Sigmoid colon (tissue), 7 donors: Measurements from ENCODE around the gene MMRN1. TPM values are rescaled to one million over a fixed set of nuclear protein-coding genes. Genes with fewer than 3 reads are reported as not detected.

Source experiments
- DNase-seq: peaks from one replicate; pipeline ENCODE4 v3.0.0-alpha.2; 2019
- H3K27ac ChIP-seq, 4 donors: fragments of 200-600 bp; sonication (generic); one replicate each; pipeline ENCODE4 v1.5.1; 2016 to 2019; ENCODE audit warnings: mild to moderate bottlenecking in 1 of 4
- H3K27me3 ChIP-seq, 3 donors: fragments of 200-600 bp; sonication (generic); one replicate each; pipeline ENCODE4 v1.5.1; 2019; ENCODE audit warnings: mild to moderate bottlenecking in 1 of 3
- H3K36me3 ChIP-seq, 4 donors: fragments of 200-600 bp; sonication (generic); one replicate each; pipeline ENCODE4 v1.5.1; 2016 to 2019
- H3K4me1 ChIP-seq, 4 donors: fragments of 200-600 bp; sonication (generic); one replicate each; pipeline ENCODE4 v1.5.1; 2017 to 2019
- H3K4me3 ChIP-seq, 4 donors: fragments of 200-600 bp; sonication (generic); one replicate each; pipeline ENCODE4 v1.5.1; 2017 to 2019; ENCODE audit warnings: mild to moderate bottlenecking in 2 of 4, moderate library complexity in 1 of 4
- H3K9me3 ChIP-seq, 4 donors: fragments of 200-600 bp in 3 of 4; sonication (generic) in 3 of 4; one replicate each; pipeline versions ENCODE4 v1.5.1 to v1.6.1; 2013 to 2019
- CTCF ChIP-seq, 4 experiments: fragments of 450-650 bp in 3 of 4; fragments of 200-600 bp in 1 of 4; IDR thresholded peaks; one replicate each; pipeline ENCODE4 v1.5.1; 2016 to 2019; ENCODE audit warnings: antibody characterized with exemption in 4 of 4, mild to moderate bottlenecking in 3 of 4, moderate library complexity in 2 of 4
- EP300 ChIP-seq, 4 donors: sonication (generic); formaldehyde crosslinking; IDR thresholded peaks; one replicate each; pipeline ENCODE4 v1.6.1; 2017; ENCODE audit warnings: antibody characterized with exemption in 4 of 4
- POLR2A ChIP-seq, 2 donors: fragments of 450-650 bp; IDR thresholded peaks; one replicate each; pipeline ENCODE4 v1.6.1; 2016; ENCODE audit warnings: antibody characterized with exemption in 2 of 2, mild to moderate bottlenecking in 2 of 2, moderate library complexity in 2 of 2
- POLR2AphosphoS5 ChIP-seq, 4 donors: sonication (generic); formaldehyde crosslinking; IDR thresholded peaks; one replicate each; pipeline ENCODE4 v1.6.1; 2017; ENCODE audit warnings: antibody characterized with exemption in 4 of 4
- WGBS, 2 donors: extraction: QIAGEN DNeasy Blood & Tissue Kit; methylation state at CpG; one replicate each; pipeline ENCODE4 v1.1.7; 2013; 5-methylcytosine and 5-hydroxymethylcytosine counted together
- intact Hi-C: fragments of 100-400 bp; cut with DNase I; formaldehyde crosslinking; loops from one replicate; pipeline ENCODE4 v1.15.1; 2023
- polyA plus RNA-seq, 3 donors: library from polyadenylated mRNA; stranded (reverse); fragments of 200-250 nt; gene quantifications; one replicate each; pipeline ENCODE4 v1.2.3, GENCODE V29; 2013
- total RNA-seq, 4 donors: library from RNA; depleted of rRNA; stranded (reverse); fragments of >200 nt; gene quantifications; one replicate each; pipeline ENCODE4 v1.1.0, GENCODE V29; 2016
- donor health status: healthy with polysubstance abuse.
- donor health status: Bipolar disorder and iron deficiency.
- donor health status: healthy.

The MMRN1 gene
- total and polyA plus RNA-seq, 7 donors, result 0.46 to 86.6 (median 28.1) TPM

- TF ChIP-seq POLR2A (IDR thresholded peaks at IDR 0.05), result no peak
- no peak for TF ChIP-seq EP300 (IDR thresholded peaks at IDR 0.05)
- TF ChIP-seq POLR2AphosphoS5 (IDR thresholded peaks at IDR 0.05), result no peak
- TF ChIP-seq CTCF (IDR thresholded peaks at IDR 0.05), result no peak
- WGBS, 2 donors, result 84 to 90% methylated on average over 5 of the region's 5 CpGs
- intact Hi-C loops, result no loop called here
Observed at GRCh38 chr4:89922848-89923416, 28.3 kb downstream of the MMRN1 start.

GRCh38 chr4:89928838-89929237, 34.2 kb downstream of the MMRN1 start:
- Histone ChIP-seq H3K4me1 (no peaks in the 10 kb centered on the region), H3K27me3 (no peaks in the 10 kb centered on the region), H3K4me3 (no peak overlapping the region), H3K36me3 (no peaks in the 10 kb centered on the region), H3K27ac (no peak overlapping the region), H3K9me3 (no peaks in the 10 kb centered on the region)
- intact Hi-C loops, result no loop called here
- no peak for TF ChIP-seq POLR2A (IDR thresholded peaks at IDR 0.05)
- TF ChIP-seq CTCF (IDR thresholded peaks at IDR 0.05), result no peak
- no peak for TF ChIP-seq EP300 (IDR thresholded peaks at IDR 0.05)
- no peak for TF ChIP-seq POLR2AphosphoS5 (IDR thresholded peaks at IDR 0.05)
- DNase-seq, result no peak
- WGBS, 2 donors, result 79 to 85% methylated on average over 4 of the region's 4 CpGs

More at GRCh38 chr4:89922848-89923416, 28.3 kb downstream of the MMRN1 start:
- no peaks in the 10 kb centered on the region for H3K27me3 ChIP-seq
- H3K9me3 ChIP-seq, result no peaks in the 10 kb centered on the region
- no peak for DNase-seq
- H3K4me1 ChIP-seq, result no peaks in the 10 kb centered on the region
- no peak overlapping the region for H3K4me3 ChIP-seq
- H3K27ac ChIP-seq, result no peak overlapping the region
- H3K36me3 ChIP-seq, result no peaks in the 10 kb centered on the region

GRCh38 chr4:89929425-89930159, 34.9 kb downstream of the MMRN1 start:
- Histone ChIP-seq H3K9me3 (no peaks in the 10 kb centered on the region), H3K4me3 (no peak overlapping the region), H3K27me3 (no peaks in the 10 kb centered on the region), H3K4me1 (no peaks in the 10 kb centered on the region), H3K27ac (no peak overlapping the region), H3K36me3 (no peaks in the 10 kb centered on the region)
- 53 to 80% methylated on average over 4 of the region's 4 CpGs for WGBS, 2 donors
- no peak for DNase-seq
- no peak for TF ChIP-seq EP300 (IDR thresholded peaks at IDR 0.05)
- TF ChIP-seq POLR2AphosphoS5 (IDR thresholded peaks at IDR 0.05), result no peak
- TF ChIP-seq POLR2A (IDR thresholded peaks at IDR 0.05), result no peak
- no peak for TF ChIP-seq CTCF (IDR thresholded peaks at IDR 0.05)
- intact Hi-C loops, result no loop called here

- Histone ChIP-seq H3K4me1 (peaks cover 0 to 6% (median 0%) of the 10 kb centered on the region in 4 donors), H3K4me3 (no peak overlapping the region), H3K36me3 (no peaks in the 10 kb centered on the region), H3K9me3 (no peaks in the 10 kb centered on the region), H3K27ac (no peak overlapping the region), H3K27me3 (no peaks in the 10 kb centered on the region)
- WGBS, 2 donors, result 52 to 77% methylated on average over 2 of the region's 2 CpGs
- TF ChIP-seq CTCF (IDR thresholded peaks at IDR 0.05) (no peak), POLR2AphosphoS5 (IDR thresholded peaks at IDR 0.05) (no peak), EP300 (IDR thresholded peaks at IDR 0.05) (no peak), POLR2A (IDR thresholded peaks at IDR 0.05) (no peak)
- DNase-seq, result no peak
- intact Hi-C loops, result no loop called here
Observed at GRCh38 chr4:89939546-89939945, 44.9 kb downstream of the MMRN1 start.
